GM18951 (cell line): ENCODE results near the gene KCTD1.

Source experiments
- POLR2A ChIP-seq: IDR thresholded peaks from 4 replicates; pipeline ENCODE4 v1.6.1; 2011; ENCODE audit warnings: mild to moderate bottlenecking; ENCODE audit not compliant: insufficient read length, insufficient read depth; ENCODE audit errors: extremely low read depth
- in situ Hi-C: fragments of 300-500 bp; cut with MboI; formaldehyde crosslinking; loops from one replicate; pipeline ENCODE4 v1.12.0; 2022; ENCODE audit warnings: low sequenced_read_pairs, mixed read lengths, inconsistent platforms; ENCODE audit not compliant: unreplicated experiment

KCTD1 gene

GRCh38 chr18:26406324-26406723, 142.0 kb downstream of the KCTD1 start:
- TF ChIP-seq POLR2A = no peak
- in situ Hi-C loops = loop anchor here (5.0 kb wide), 1 partner anchor 241 kb away; no protein-coding TSS in a partner anchor

- in situ Hi-C loops = loop anchor here (5.0 kb wide), 1 partner anchor 242 kb away; no protein-coding TSS in a partner anchor
These were observed 143.1 kb downstream of the KCTD1 start for GRCh38 chr18:26405190-26405801.

More at GRCh38 chr18:26405190-26405801, 143.1 kb downstream of the KCTD1 start:
- TF ChIP-seq POLR2A = no peak
